Lower leg skin (tissue), 3 donors: ENCODE measurements around the gene FAM120A.

ENCODE experiments used
- CTCF ChIP-seq, 3 donors: fragments of 450-650 bp; IDR thresholded peaks; one replicate each; pipeline ENCODE4 v1.5.1; 2016; ENCODE audit warnings: antibody characterized with exemption in 3 of 3, mild to moderate bottlenecking in 3 of 3, moderate library complexity in 2 of 3
- POLR2A ChIP-seq, 2 donors: fragments of 450-650 bp; IDR thresholded peaks; one replicate each; pipeline ENCODE4 v1.6.1; 2016 to 2017; ENCODE audit warnings: antibody characterized with exemption in 2 of 2, mild to moderate bottlenecking in 1 of 2, moderate library complexity in 1 of 2

GRCh38 chr9:93492327-93492726 lies 40.8 kb downstream of the FAM120A start:
- TF ChIP-seq CTCF (IDR thresholded peaks at IDR 0.05), result no peak
- no peak for TF ChIP-seq POLR2A (IDR thresholded peaks at IDR 0.05)
